Right kidney (tissue), 1 donor: ENCODE results near the gene GARIN5B.
"Not testable (repeated sequence)": the region's sequence is repeated elsewhere in the genome, so short reads cannot be mapped to it uniquely, and the experiment has no call there.

Source experiments
- DNase-seq: peaks from one replicate; pipeline ENCODE4 v3.0.0-alpha.2; 2016

The GARIN5B gene

GRCh38 chr19:55348317-55349034 lies 14.6 kb downstream of the GARIN5B start:
- peak; percentile 55 for DNase-seq

DNA sequence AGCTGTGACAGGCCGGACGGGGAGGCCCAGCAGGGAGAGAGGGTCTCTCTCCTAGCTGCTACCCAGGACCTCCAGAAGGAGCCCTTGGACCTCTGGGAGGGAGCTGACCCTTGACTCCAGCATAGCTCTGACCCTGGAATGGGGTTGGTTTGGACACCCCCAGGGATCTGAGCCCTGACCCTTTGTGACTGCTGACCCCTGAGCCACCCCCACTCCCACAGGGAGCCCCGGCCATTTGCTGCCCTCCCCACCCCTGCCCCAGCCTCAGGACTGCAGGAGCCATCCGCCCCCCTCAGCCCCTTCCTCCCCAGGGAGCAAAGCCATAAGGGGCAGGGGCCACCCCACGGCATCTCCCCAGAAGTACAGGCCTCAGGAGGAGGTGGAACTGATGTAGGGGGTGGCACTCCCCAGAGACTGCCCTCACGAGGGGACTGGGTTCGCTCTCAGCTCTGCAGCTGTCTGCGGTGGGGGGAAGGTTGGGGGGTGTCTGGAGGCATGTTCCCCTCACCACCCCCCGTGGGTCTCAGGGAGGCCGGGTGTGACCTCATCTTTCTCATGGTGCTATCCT lies 15.5 kb downstream of the GARIN5B start:
- DNase-seq = no peak

GRCh38 chr19:55346725-55347441 lies 16.2 kb downstream of the GARIN5B start:
- no peak for DNase-seq

GRCh38 chr19:55345818-55346724 lies 17.0 kb downstream of the GARIN5B start:
- DNase-seq = no peak

DNA sequence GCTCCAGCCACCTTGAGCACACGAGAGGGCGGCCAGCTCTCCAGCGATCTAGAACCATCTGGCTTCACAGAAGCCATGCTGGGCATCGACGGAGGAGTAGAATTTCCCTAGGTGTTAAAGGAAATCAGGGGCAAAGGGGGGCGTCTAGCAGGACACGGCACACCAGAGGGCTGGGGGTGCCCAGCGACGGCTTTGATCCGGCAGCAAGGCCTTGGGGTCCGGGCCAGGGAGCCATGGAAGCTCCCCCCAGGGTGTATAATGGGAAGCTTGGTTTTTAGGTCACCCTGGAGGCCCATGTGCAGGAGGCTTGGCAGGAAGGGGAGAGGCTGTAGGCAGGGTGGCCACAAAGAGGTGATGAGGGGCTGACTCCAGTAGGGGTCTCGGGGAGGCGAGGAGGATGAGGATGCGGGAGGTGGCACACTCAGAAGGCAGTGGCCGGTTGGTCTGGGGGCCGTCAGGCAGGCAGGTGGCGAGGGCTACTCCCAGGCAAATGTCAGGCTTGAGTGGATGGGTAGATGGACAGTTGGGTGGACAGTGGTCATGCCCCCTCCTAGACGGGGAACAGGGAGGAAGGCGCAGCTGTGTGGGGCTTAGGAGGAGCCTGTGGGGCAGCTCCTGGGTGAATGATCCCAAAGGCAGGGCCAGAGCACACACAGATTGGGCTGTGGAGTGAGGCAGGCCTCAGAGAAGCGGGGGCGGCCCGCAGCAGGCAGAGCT lies 17.8 kb downstream of the GARIN5B start:
- no peak for DNase-seq

DNA sequence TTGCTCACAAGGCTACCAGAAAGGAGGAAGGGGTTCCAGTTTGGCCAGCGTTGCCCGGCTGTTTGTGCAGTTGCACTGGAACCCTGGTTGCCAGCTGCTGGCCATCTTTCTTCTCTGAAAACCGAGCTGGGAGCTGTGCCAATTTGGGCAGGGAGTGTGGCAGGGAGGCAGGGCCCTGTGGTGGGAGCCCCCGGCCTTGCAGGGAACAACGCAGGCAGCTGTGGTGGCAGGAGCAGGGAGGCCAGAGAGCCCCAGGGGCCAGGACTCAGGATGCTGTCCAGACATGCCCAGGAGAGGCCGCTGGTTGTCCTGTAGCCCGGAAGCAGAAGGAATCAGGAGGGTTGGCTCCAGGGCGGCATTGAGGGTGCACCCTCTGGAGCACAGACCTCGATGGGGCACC lies 18.6 kb downstream of the GARIN5B start:
- DNase-seq = no peak

DNA sequence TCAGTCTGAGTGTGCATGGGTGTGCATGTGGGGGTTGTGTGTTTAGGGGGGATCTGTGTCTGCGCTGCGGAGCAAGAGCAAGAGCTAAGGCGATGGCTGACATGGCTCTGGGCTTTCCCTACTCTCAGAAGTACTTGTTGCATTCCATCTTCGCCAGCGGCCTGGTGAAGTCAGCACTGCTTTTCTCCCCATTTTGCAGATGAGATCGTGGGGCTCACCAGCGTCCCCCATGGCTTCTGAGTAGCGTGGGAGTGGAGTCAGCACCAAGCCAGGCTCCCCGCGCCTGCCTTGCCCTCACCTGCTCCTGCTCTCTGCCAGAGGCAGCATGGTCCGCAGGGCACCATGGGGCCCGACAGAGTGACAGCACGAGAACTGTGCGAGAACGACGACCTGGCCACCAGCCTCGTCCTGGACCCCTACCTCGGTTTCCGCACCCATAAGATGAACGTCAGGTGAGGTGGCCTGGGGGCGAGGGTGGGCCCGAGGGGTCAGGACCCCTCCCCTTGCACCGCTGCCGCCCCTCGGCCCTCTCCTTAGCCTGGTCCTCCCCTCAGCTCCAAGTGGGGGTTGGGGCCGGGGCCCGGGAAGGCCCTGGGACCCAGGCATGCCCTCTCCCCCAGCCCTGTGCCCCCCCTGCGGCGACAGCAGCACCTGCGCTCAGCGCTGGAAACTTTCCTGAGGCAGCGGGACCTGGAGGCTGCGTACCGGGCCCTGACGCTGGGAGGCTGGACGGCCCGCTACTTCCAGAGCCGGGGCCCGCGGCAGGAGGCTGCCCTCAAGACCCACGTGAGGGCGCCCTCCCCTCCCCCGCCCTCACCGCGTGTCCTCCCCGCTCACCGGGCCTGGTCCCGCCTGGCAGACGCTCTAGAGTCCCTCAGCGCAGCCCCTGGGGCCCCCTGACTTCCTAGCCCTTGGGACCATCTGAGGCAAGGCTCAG lies 21.2 kb downstream of the GARIN5B start:
- DNase-seq = no peak

- no peak for DNase-seq
Measured at GRCh38 chr19:55341171-55341588, 21.9 kb downstream of the GARIN5B start.

GRCh38 chr19:55340784-55341147 lies 22.3 kb downstream of the GARIN5B start:
- DNase-seq = peak; percentile 56

GRCh38 chr19:55339889-55340783 lies 22.9 kb downstream of the GARIN5B start:
- peak; percentile 54 for DNase-seq

GRCh38 chr19:55339105-55339888 lies 23.8 kb downstream of the GARIN5B start, which contains the start of gene KMT5C:
Gene KMT5C (plus strand): TSS chr19:55339876. CDS start chr19:55341937, 2,061 bp downstream.
- DNase-seq = peak; percentile 96

GRCh38 chr19:55336101-55336500 lies 27.0 kb downstream of the GARIN5B start:
- DNase-seq = no peak

DNA sequence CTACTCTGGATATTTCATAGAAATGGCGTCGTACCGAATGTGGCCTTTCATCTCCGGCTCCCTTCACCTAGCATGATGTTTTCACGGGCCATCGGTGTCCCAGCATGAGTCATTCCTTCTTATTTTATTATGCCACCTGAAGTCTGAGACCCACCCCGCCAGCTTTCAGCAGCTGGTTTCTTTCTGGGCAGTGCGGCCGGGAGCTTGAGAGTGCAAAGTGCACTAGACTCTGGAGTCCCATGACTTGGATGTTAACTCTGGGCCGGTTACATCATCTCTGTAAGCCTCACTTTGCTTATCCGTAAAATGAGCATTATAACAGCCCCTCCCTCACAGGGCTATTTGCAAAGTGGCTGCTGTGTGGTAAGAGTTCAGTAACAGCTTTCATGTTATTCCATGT lies 29.2 kb downstream of the GARIN5B start:
- DNase-seq = no peak

DNA sequence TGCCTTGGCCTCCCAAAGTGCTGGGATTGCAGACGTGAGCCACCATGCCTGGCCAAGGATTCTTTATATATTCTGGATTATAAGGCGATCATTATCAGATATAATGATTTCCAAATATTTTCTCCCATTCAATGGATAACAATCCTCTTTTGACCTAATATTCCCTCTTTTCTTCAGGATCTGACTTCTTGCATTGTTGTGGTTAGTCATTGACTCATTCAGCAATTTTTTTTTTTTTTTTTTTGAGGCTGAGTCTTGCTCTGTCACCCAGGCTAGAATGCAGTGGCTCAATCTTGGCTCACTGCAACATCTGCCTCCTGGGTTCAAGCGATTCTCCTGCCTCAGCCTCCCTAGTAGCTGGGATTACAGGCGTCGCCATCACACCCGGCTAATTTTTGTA lies 33.3 kb downstream of the GARIN5B start:
- DNase-seq = not testable (repeated sequence)

DNA sequence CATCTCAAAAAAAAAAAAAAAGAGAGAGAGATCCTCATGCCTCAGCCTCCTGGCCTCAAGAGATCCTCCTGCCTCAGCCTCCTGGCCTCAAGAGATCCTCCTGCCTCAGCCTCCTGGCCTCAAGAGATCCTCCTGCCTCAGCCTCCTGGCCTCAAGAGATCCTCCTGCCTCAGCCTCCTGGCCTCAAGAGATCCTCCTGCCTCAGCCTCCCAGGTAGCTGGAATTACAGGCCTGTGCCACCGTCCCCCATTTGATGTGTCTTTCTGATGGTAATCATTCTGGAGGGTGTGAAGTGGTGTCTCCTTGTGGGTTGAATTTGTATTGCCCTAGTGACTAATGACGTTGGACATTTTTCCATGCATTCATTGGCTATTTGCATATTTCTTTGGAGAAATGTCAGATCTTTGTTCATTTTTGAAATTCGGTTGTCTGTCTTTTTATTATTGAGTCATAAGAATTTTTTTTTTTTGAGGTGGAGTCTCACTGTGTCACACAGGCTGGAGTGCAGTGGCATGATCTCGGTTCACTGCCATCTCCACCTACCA lies 34.2 kb downstream of the GARIN5B start:
- not testable (repeated sequence) for DNase-seq

DNA sequence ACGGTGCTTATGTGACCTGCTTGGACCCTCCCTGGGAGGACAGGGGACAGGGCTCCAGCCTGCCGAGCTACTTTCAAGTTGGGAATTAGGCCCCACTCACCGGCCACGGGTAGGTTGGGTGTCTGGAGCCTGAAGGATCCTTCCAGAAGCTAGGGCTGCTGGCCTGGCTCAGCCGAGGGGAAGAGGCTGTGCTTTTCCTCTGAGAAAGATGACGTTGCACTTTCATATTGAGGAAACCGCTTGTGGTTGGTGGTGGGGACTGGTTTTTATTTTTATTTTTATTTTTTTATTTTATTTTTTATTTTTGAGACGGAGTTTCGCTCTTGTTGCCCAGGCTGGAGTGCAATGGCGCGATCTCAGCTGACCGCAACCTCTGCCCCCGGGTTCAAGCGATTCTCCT lies 37.9 kb downstream of the GARIN5B start, which contains the start of gene TMEM150B:
Gene TMEM150B, minus strand, starts transcription at position 170 of the 400 bp plus-strand sequence. CDS start 4,305 bp downstream, outside the sequence.
- no peak for DNase-seq

DNA sequence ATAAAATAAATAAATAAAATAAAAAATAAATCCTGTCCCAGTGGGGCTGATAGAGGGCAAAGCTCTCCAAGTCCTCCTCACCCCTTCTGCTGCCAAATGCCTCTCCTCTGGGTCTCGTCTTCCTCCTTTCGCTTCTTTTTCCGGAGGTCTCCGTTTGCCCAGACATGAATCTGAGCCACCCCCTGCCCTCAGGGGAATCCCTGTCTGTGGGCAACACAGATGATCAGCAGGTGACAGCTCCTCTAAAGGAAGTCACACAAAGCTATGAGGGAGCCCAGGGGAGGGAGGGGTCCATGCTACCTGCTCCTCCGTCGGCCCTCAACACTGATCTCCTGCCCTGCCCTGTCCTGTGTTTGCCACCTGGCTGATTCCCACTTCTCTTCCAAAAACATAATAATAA lies 38.4 kb downstream of the GARIN5B start:
- DNase-seq = no peak

DNA sequence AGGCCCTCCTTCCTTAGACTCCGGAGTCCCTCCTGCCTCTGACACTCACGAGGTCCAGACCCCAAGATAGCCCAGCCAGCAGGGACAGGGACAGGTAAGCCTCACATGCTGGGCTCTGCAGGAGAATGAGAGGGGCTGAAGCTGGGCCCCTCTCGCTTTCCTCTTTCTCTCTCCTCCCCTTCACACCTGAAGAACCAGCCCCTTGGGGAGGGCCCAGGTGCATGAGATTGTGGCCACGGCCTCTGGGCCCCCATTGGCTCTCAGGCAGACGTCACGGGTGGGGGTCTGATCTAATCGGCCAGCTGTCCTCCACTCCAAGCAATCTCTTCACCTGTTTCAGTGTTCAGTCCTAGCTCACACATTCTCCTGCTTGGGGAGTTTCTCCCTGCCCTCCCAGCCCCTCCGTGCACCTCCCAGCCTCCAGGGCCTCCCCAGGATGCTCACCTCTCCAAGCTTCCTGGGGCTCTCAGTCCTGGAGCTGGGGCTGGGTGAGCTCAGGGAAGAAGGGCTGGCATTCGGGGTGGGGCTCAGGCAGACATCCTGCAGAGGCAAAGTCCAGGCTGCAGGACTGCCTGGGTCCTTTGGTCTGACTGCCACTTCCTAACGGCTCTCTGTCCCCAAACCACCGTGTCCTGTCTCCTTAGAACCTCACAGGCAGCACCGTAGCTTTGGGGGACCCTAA lies 40.7 kb downstream of the GARIN5B start:
- DNase-seq = no peak
